ENCODE measurements around the gene GCA. TPM values are rescaled to one million over a fixed set of nuclear protein-coding genes. Genes with fewer than 3 reads are reported as not detected.
A peak's percentile ranks its signal among the peaks of the same experiment; 100 is the strongest.

Gene GCA
- total RNA-seq, 1 donor from 2014 or later, result 45.1 TPM

DNA sequence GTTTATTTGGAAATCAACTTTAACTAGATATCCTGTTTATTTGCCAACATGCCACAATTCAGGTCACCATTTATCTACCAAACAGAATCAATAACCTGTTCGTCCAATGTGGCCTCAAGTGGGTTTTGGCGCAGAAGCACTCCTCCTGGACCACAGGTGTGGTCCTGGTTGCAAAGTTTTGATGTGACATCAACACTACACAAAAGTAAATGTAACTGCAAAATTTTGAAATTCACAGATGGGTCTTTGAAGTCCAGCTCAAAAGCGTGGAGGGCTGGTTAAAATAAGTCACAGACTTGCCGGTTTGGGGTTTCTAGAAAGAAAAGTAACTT is 474 bp upstream of the GCA start:
- Histone ChIP-seq H3K4me1 (no peaks in the 10 kb centered on the region), H3K36me3 (no peaks in the 10 kb centered on the region), H3K9me3 (no peaks in the 10 kb centered on the region), H3K27me3 (no peaks in the 10 kb centered on the region), H3K27ac (no peak overlapping the region), H3K4me3 (peak overlapping the region; percentile 64 to 93)
- TF ChIP-seq, protein P1, sequence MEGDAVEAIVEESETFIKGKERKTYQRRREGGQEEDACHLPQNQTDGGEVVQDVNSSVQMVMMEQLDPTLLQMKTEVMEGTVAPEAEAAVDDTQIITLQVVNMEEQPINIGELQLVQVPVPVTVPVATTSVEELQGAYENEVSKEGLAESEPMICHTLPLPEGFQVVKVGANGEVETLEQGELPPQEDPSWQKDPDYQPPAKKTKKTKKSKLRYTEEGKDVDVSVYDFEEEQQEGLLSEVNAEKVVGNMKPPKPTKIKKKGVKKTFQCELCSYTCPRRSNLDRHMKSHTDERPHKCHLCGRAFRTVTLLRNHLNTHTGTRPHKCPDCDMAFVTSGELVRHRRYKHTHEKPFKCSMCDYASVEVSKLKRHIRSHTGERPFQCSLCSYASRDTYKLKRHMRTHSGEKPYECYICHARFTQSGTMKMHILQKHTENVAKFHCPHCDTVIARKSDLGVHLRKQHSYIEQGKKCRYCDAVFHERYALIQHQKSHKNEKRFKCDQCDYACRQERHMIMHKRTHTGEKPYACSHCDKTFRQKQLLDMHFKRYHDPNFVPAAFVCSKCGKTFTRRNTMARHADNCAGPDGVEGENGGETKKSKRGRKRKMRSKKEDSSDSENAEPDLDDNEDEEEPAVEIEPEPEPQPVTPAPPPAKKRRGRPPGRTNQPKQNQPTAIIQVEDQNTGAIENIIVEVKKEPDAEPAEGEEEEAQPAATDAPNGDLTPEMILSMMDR (IDR thresholded peaks at IDR 0.05), result no peak
- no peak for DNase-seq (ENCODE audit: low spot score in 2 of 2)
- intact Hi-C loops (cut with DNase I), result loop anchor here (2.0 kb wide), 1 partner anchor 25 kb away; the partner anchor contains the start of gene IFIH1

GRCh38 chr2:162344617-162344950 is 652 bp downstream of the GCA start:
- intact Hi-C loops (cut with DNase I), result no loop called here
- no peaks in the 10 kb centered on the region for H3K9me3 ChIP-seq
- H3K36me3 ChIP-seq, result no peaks in the 10 kb centered on the region
- H3K27ac ChIP-seq, result peak overlapping the region; percentile 43 to 67
- H3K4me3 ChIP-seq, result peak overlapping the region; percentile 64 to 93
- no peaks in the 10 kb centered on the region for H3K27me3 ChIP-seq
- DNase-seq (ENCODE audit: low spot score in 2 of 2), result no peak
- no peaks in the 10 kb centered on the region for H3K4me1 ChIP-seq
- TF ChIP-seq, protein P1 (IDR thresholded peaks at IDR 0.05), result no peak

DNA sequence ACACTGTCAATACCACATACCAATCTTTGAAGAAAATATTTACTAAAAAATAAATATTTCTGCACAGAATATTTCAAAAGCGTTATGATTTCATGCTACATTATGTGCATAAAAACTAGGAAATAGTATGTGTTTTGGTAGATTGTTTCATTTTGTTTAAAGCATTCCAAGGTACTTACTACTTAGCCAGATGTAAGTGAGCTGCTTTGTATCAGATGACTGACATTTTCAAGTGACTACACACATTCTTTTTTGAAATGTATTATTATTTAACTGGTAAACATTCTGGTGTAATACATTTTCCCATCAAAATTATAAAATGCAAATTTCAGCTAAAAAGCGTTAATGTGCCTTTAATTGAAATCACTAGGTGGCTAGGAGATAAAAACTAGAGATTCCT is 21.5 kb downstream of the GCA start:
- no peak overlapping the region for H3K4me3 ChIP-seq
- H3K27me3 ChIP-seq, result no peaks in the 10 kb centered on the region
- TF ChIP-seq, protein P1 (IDR thresholded peaks at IDR 0.05), result no peak
- H3K36me3 ChIP-seq, result no peaks in the 10 kb centered on the region
- DNase-seq (ENCODE audit: low spot score in 2 of 2), result no peak
- intact Hi-C loops (cut with DNase I), result no loop called here
- no peaks in the 10 kb centered on the region for H3K9me3 ChIP-seq
- H3K4me1 ChIP-seq, result peaks cover 0 to 6% of the 10 kb centered on the region in 2 donors
- H3K27ac ChIP-seq, result no peak overlapping the region

- H3K27me3 ChIP-seq, result no peaks in the 10 kb centered on the region
- no peak for DNase-seq (ENCODE audit: low spot score in 2 of 2)
Observed at GRCh38 chr2:162368494-162368893, 24.6 kb downstream of the GCA start.

DNA sequence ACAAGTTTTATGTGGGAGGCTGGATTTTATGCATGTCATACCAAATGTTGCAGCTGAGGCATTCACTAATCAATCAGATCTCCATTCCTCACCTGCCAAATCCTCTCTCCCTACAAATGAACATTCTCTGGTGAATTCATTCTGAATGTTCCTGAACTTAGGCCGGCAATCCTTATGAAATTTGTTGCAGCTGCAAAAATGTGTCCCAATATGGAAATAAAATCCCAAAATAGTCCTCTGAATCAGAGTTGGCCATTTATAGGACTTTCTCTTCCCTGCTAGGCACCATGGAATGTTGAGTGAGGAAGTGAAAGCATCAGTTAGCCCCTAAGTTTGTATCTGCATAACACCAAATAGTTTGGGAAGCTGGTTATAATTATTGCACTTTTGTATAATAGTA is 25.6 kb downstream of the GCA start:
- H3K27ac ChIP-seq, result peak overlapping the region; percentile 32 to 69
- TF ChIP-seq, protein P1 (IDR thresholded peaks at IDR 0.05), result no peak
- no peaks in the 10 kb centered on the region for H3K36me3 ChIP-seq

More at GRCh38 chr2:162368494-162368893, 24.6 kb downstream of the GCA start:
- no peaks in the 10 kb centered on the region for H3K9me3 ChIP-seq
- intact Hi-C loops (cut with DNase I), result no loop called here
- TF ChIP-seq, protein P1 (IDR thresholded peaks at IDR 0.05), result no peak
- no peak overlapping the region for H3K4me3 ChIP-seq
- peak overlapping the region; percentile 32 to 69 for H3K27ac ChIP-seq
- H3K36me3 ChIP-seq, result no peaks in the 10 kb centered on the region
- H3K4me1 ChIP-seq, result peaks cover 4 to 12% of the 10 kb centered on the region in 2 donors

GRCh38 chr2:162370931-162371330 is 27.0 kb downstream of the GCA start:
- no peak for DNase-seq (ENCODE audit: low spot score in 2 of 2)
- no peaks in the 10 kb centered on the region for H3K27me3 ChIP-seq
- H3K4me3 ChIP-seq, result no peak overlapping the region
- H3K27ac ChIP-seq, result no peak overlapping the region
- TF ChIP-seq, protein P1 (IDR thresholded peaks at IDR 0.05), result no peak
- H3K9me3 ChIP-seq, result no peaks in the 10 kb centered on the region
- no peaks in the 10 kb centered on the region for H3K36me3 ChIP-seq
- H3K4me1 ChIP-seq, result peaks cover 4 to 12% of the 10 kb centered on the region in 2 donors
- intact Hi-C loops (cut with DNase I), result no loop called here

More for the DNA sequence above, 25.6 kb downstream of the GCA start:
- intact Hi-C loops (cut with DNase I), result no loop called here
- DNase-seq (ENCODE audit: low spot score in 2 of 2), result no peak
- H3K27me3 ChIP-seq, result no peaks in the 10 kb centered on the region
- no peaks in the 10 kb centered on the region for H3K9me3 ChIP-seq
- H3K4me3 ChIP-seq, result no peak overlapping the region
- peaks cover 4 to 12% of the 10 kb centered on the region in 2 donors for H3K4me1 ChIP-seq
